SK-N-SH treated with all-trans-retinoic acid at 6 μM for 48 hours (cell line): ENCODE results near the gene NDUFA13.

ENCODE experiments used
- CSDC2 ChIP-seq: fragments of 250-450 bp; sonication (Bioruptor Pico); IDR thresholded peaks from 2 replicates; pipeline ENCODE4 v1.5.0; 2020; ENCODE audit warnings: mild to moderate bottlenecking, moderate library complexity
- PATZ1 ChIP-seq: fragments of 250-450 bp; sonication (Bioruptor Pico); IDR thresholded peaks from 2 replicates; pipeline ENCODE4 v1.8.0; 2020; ENCODE audit warnings: mild to moderate bottlenecking, moderate library complexity, borderline replicate concordance
- PPARA ChIP-seq: fragments of 250-450 bp; sonication (Bioruptor Pico); IDR thresholded peaks from 2 replicates; pipeline ENCODE4 v1.5.0; 2020; ENCODE audit warnings: mild to moderate bottlenecking, borderline replicate concordance
- TOX ChIP-seq: fragments of 250-450 bp; sonication (Bioruptor Pico); IDR thresholded peaks from 2 replicates; pipeline ENCODE4 v1.8.0; 2021; ENCODE audit warnings: mild to moderate bottlenecking, moderate library complexity, borderline replicate concordance

GRCh38 chr19:19523177-19523576 is 7.2 kb downstream of the NDUFA13 start:
- TF ChIP-seq PPARA: no peak
- no peak for TF ChIP-seq CSDC2
- TF ChIP-seq TOX (CRISPR knock-in tag): no peak
- no peak for TF ChIP-seq PATZ1 (CRISPR knock-in tag)
